Forelimb muscle (tissue), 1 donor: ENCODE measurements around the gene SNED1. TPM values are rescaled to one million over a fixed set of nuclear protein-coding genes. Genes with fewer than 3 reads are reported as not detected.

Experiments
- polyA plus RNA-seq: library from polyadenylated mRNA; unstranded; fragments of 120-200 nt; gene quantifications from one replicate; pipeline ENCODE4 v1.2.1, GENCODE V29; 2013; ENCODE audit not compliant: insufficient read length

SNED1 gene
- polyA plus RNA-seq, 1 donor = 3.6 TPM

Other genes with a start within 250 kb of the SNED1 start
- 3.6 TPM for gene KIF1A, start 178.4 kb upstream of the SNED1 start, polyA plus RNA-seq
- not detected for gene AGXT, start 129.8 kb upstream of the SNED1 start, polyA plus RNA-seq
- not detected for gene MAB21L4, start 102.5 kb upstream of the SNED1 start, polyA plus RNA-seq
- gene CROCC2, start 92.3 kb upstream of the SNED1 start, polyA plus RNA-seq = 0.20 TPM
- gene MTERF4, start 103.7 kb downstream of the SNED1 start, polyA plus RNA-seq = 38.3 TPM
- gene PASK, start 150.9 kb downstream of the SNED1 start, polyA plus RNA-seq = 5.0 TPM
- 71.0 TPM for gene PPP1R7, start 151.8 kb downstream of the SNED1 start, polyA plus RNA-seq
- 0.83 TPM for gene ANO7, start 190.1 kb downstream of the SNED1 start, polyA plus RNA-seq